HepG2 (cell line): ENCODE results near the gene NT5C2. TPM values are rescaled to one million over a fixed set of nuclear protein-coding genes. Genes with fewer than 3 reads are reported as not detected.

Experiments
- BRD4 ChIP-seq: sonication (generic); formaldehyde crosslinking; IDR thresholded peaks from 2 replicates; pipeline ENCODE4 v1.4.0; 2020; ENCODE audit warnings: missing genetic modification reagents
- CAMTA2 ChIP-seq: sonication (generic); formaldehyde crosslinking; IDR thresholded peaks from 2 replicates; pipeline ENCODE4 v1.4.0; 2020; ENCODE audit warnings: mild to moderate bottlenecking, missing genetic modification reagents, borderline replicate concordance
- CBX2 ChIP-seq, 2 experiments: fragments of 200-600 bp in 1 of 2; sonication (generic); formaldehyde crosslinking in 1 of 2; IDR thresholded peaks; 2 replicates each; pipeline versions ENCODE4 v1.7.0 to v1.8.1; 2018 to 2022; ENCODE audit warnings: low read depth in 2 of 2, low read length in 1 of 2, mild to moderate bottlenecking in 1 of 2, missing genetic modification reagents in 1 of 2
- GATAD1 ChIP-seq: IDR thresholded peaks from 2 replicates; pipeline ENCODE4 v1.6.1; 2016; ENCODE audit warnings: missing genetic modification reagents, missing compliant biosample characterization
- HMG20A ChIP-seq: IDR thresholded peaks from 2 replicates; pipeline ENCODE4 v1.6.1; 2016; ENCODE audit warnings: borderline replicate concordance
- HMG20B ChIP-seq: conservative IDR thresholded peaks from 2 replicates; pipeline ENCODE4 v1.6.1; 2016; ENCODE audit warnings: missing genetic modification reagents, missing compliant biosample characterization
- KDM5A ChIP-seq: fragments of 200-600 bp; sonication (generic); IDR thresholded peaks from 2 replicates; pipeline ENCODE4 v1.7.0; 2018; ENCODE audit warnings: antibody characterized with exemption, mild to moderate bottlenecking, low read length, borderline replicate concordance
- NFE2L2 ChIP-seq: fragments of 150-350 bp; IDR thresholded peaks from 2 replicates; pipeline ENCODE4 v1.6.1; 2014; ENCODE audit warnings: low read length
- YY1 ChIP-seq: IDR thresholded peaks from 2 replicates; pipeline ENCODE4 v1.6.1; 2011; ENCODE audit warnings: low read length, low read depth, moderate library complexity, mild to moderate bottlenecking; ENCODE audit not compliant: insufficient read depth, insufficient replicate concordance
- ZNF136 ChIP-seq: sonication (generic); formaldehyde crosslinking; IDR thresholded peaks from 2 replicates; pipeline ENCODE4 v1.8.1; 2022; ENCODE audit warnings: low read depth, mild to moderate bottlenecking, moderate library complexity, missing genetic modification reagents
- ZNF670 ChIP-seq: sonication (generic); formaldehyde crosslinking; IDR thresholded peaks from 2 replicates; pipeline ENCODE4 v1.8.0; 2022; ENCODE audit warnings: mild to moderate bottlenecking, missing genetic modification reagents, borderline replicate concordance
- ZNF749 ChIP-seq: sonication (generic); formaldehyde crosslinking; IDR thresholded peaks from 2 replicates; pipeline ENCODE4 v1.8.0; 2022; ENCODE audit warnings: mild to moderate bottlenecking, missing genetic modification reagents, moderate library complexity, borderline replicate concordance
- polyA plus RNA-seq, 8 experiments: library from polyadenylated mRNA; depleted of rRNA in 3 of 8; stranded (reverse) in 7 of 8; unstranded in 1 of 8; fragments of >200 nt; fragmentation: Illumina TruSeq in 4 of 8; extraction: Trizol in 4 of 8; gene quantifications; 2 replicates each; pipeline versions ENCODE4 v1.2.1 to v1.2.3, GENCODE V29; 2011 to 2016; ENCODE audit warnings: low read depth in 4 of 8, missing spikeins in 1 of 8, mixed read lengths in 1 of 8; ENCODE audit not compliant: insufficient read depth in 1 of 8
- total RNA-seq, 5 experiments: library from RNA; depleted of rRNA; stranded (reverse); fragments of >200 nt; fragmentation: Illumina TruSeq; extraction: Trizol; gene quantifications; 2 replicates each; pipeline ENCODE4 v1.2.3, GENCODE V29; 2016; ENCODE audit warnings: low read depth in 1 of 5
- TF ChIP-seq, protein P1 (sequence below): sonication (generic); formaldehyde crosslinking; IDR thresholded peaks from 2 replicates; pipeline ENCODE4 v1.5.0; 2020; ENCODE audit warnings: missing genetic modification reagents, mild to moderate bottlenecking, borderline replicate concordance
- TF ChIP-seq, protein P2 (sequence below): sonication (generic); formaldehyde crosslinking; IDR thresholded peaks from 2 replicates; pipeline ENCODE4 v1.4.0; 2020; ENCODE audit warnings: mild to moderate bottlenecking, missing genetic modification reagents
- TF ChIP-seq, protein P3 (sequence below): sonication (generic); formaldehyde crosslinking; IDR thresholded peaks from 2 replicates; pipeline ENCODE4 v1.4.0; 2020; ENCODE audit warnings: missing genetic modification reagents
- TF ChIP-seq, protein P4 (sequence below): sonication (generic); formaldehyde crosslinking; conservative IDR thresholded peaks from 2 replicates; pipeline ENCODE4 v1.8.0; 2022; ENCODE audit warnings: mild to moderate bottlenecking, moderate library complexity, missing genetic modification reagents
- TF ChIP-seq, protein P5 (sequence below): sonication (generic); formaldehyde crosslinking; IDR thresholded peaks from 2 replicates; pipeline ENCODE4 v1.8.1; 2023; ENCODE audit warnings: missing genetic modification reagents, inconsistent platforms, borderline replicate concordance

NT5C2 gene
- total and polyA plus RNA-seq, 2 of the 13 experiments (the other 11 are each of a cell fraction or from before 2014, with no cell fraction given), result 40.6 to 55.2 TPM

DNA sequence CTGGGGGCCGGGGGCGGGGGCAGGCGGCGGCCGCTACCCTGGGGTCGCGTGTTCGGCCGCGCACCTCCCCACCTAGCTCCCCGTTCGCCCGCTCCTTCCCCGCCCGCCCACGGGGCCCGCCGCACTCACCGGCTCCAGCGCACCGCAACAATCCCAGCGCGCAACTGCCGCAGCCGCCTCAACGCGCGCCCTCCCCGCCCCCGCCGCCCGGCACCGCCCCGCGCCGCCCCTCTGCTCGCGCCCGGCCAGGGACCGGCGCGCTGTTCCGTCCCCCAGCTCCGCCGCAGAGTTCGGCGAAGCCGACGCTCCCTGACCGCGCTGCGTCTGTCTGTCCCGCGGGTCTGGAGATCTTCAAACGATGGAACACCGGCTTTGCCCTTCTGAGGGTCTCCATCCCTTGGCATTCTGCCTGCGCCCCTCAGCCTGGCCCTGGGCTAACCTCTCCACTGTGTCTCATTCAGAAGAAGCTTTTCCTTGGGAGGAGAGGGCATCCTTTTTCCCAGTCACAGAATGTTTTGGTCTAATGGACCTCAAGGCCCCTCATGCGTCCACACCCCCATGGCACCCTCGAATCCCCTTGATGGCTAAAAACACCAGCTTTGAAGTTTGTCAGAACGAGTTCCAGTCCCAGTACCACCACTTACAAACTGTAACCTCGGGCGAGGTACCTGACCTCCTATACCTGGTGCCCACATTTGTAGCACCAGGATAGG lies at the start of gene NT5C2 (continued):
- no peak for TF ChIP-seq CBX2 (IDR thresholded peaks at IDR 0.05; ENCODE audit: low read depth, low read length)
- no peak for TF ChIP-seq CBX2 (CRISPR knock-in tag; IDR thresholded peaks at IDR 0.05; ENCODE audit: low read depth)
- TF ChIP-seq, protein P1, sequence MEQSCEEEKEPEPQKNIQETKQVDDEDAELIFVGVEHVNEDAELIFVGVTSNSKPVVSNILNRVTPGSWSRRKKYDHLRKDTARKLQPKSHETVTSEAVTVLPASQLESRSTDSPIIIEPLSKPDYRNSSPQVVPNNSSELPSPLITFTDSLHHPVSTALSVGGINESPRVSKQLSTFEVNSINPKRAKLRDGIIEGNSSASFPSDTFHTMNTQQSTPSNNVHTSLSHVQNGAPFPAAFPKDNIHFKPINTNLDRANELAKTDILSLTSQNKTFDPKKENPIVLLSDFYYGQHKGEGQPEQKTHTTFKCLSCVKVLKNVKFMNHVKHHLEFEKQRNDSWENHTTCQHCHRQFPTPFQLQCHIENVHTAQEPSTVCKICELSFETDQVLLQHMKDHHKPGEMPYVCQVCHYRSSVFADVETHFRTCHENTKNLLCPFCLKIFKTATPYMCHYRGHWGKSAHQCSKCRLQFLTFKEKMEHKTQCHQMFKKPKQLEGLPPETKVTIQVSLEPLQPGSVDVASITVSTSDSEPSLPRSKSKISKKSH, result no peak
- TF ChIP-seq HMG20A (CRISPR knock-in tag), result no peak
- no peak for TF ChIP-seq GATAD1 (CRISPR knock-in tag)
- no peak for TF ChIP-seq NFE2L2
- peak; percentile 86 for TF ChIP-seq YY1
- TF ChIP-seq, protein P2, sequence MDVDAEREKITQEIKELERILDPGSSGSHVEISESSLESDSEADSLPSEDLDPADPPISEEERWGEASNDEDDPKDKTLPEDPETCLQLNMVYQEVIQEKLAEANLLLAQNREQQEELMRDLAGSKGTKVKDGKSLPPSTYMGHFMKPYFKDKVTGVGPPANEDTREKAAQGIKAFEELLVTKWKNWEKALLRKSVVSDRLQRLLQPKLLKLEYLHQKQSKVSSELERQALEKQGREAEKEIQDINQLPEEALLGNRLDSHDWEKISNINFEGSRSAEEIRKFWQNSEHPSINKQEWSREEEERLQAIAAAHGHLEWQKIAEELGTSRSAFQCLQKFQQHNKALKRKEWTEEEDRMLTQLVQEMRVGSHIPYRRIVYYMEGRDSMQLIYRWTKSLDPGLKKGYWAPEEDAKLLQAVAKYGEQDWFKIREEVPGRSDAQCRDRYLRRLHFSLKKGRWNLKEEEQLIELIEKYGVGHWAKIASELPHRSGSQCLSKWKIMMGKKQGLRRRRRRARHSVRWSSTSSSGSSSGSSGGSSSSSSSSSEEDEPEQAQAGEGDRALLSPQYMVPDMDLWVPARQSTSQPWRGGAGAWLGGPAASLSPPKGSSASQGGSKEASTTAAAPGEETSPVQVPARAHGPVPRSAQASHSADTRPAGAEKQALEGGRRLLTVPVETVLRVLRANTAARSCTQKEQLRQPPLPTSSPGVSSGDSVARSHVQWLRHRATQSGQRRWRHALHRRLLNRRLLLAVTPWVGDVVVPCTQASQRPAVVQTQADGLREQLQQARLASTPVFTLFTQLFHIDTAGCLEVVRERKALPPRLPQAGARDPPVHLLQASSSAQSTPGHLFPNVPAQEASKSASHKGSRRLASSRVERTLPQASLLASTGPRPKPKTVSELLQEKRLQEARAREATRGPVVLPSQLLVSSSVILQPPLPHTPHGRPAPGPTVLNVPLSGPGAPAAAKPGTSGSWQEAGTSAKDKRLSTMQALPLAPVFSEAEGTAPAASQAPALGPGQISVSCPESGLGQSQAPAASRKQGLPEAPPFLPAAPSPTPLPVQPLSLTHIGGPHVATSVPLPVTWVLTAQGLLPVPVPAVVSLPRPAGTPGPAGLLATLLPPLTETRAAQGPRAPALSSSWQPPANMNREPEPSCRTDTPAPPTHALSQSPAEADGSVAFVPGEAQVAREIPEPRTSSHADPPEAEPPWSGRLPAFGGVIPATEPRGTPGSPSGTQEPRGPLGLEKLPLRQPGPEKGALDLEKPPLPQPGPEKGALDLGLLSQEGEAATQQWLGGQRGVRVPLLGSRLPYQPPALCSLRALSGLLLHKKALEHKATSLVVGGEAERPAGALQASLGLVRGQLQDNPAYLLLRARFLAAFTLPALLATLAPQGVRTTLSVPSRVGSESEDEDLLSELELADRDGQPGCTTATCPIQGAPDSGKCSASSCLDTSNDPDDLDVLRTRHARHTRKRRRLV, result no peak
- no peak for TF ChIP-seq ZNF136 (CRISPR knock-in tag)
- TF ChIP-seq HMG20B, result no peak
- TF ChIP-seq, protein P3, sequence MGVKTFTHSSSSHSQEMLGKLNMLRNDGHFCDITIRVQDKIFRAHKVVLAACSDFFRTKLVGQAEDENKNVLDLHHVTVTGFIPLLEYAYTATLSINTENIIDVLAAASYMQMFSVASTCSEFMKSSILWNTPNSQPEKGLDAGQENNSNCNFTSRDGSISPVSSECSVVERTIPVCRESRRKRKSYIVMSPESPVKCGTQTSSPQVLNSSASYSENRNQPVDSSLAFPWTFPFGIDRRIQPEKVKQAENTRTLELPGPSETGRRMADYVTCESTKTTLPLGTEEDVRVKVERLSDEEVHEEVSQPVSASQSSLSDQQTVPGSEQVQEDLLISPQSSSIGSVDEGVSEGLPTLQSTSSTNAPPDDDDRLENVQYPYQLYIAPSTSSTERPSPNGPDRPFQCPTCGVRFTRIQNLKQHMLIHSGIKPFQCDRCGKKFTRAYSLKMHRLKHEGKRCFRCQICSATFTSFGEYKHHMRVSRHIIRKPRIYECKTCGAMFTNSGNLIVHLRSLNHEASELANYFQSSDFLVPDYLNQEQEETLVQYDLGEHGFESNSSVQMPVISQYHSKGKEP, result no peak
- TF ChIP-seq, protein P4, sequence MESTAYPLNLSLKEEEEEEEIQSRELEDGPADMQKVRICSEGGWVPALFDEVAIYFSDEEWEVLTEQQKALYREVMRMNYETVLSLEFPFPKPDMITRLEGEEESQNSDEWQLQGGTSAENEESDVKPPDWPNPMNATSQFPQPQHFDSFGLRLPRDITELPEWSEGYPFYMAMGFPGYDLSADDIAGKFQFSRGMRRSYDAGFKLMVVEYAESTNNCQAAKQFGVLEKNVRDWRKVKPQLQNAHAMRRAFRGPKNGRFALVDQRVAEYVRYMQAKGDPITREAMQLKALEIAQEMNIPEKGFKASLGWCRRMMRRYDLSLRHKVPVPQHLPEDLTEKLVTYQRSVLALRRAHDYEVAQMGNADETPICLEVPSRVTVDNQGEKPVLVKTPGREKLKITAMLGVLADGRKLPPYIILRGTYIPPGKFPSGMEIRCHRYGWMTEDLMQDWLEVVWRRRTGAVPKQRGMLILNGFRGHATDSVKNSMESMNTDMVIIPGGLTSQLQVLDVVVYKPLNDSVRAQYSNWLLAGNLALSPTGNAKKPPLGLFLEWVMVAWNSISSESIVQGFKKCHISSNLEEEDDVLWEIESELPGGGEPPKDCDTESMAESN (CRISPR knock-in tag), result no peak; the same call in 1 of the 2 replicates
- TF ChIP-seq, protein P5, sequence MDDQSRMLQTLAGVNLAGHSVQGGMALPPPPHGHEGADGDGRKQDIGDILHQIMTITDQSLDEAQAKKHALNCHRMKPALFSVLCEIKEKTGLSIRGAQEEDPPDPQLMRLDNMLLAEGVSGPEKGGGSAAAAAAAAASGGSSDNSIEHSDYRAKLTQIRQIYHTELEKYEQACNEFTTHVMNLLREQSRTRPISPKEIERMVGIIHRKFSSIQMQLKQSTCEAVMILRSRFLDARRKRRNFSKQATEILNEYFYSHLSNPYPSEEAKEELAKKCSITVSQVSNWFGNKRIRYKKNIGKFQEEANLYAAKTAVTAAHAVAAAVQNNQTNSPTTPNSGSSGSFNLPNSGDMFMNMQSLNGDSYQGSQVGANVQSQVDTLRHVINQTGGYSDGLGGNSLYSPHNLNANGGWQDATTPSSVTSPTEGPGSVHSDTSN (CRISPR knock-in tag), result no peak
- no peak for TF ChIP-seq ZNF749
- TF ChIP-seq ZNF670 (CRISPR knock-in tag), result no peak
- TF ChIP-seq KDM5A, result no peak
- no peak for TF ChIP-seq CAMTA2 (CRISPR knock-in tag)
- TF ChIP-seq BRD4 (CRISPR knock-in tag), result no peak
